Measurements from ENCODE around the gene MICALL2.

GRCh38 chr7:1426474-1426873 lies 32.8 kb downstream of the MICALL2 start:
- TF ChIP-seq CTCF (IDR thresholded peaks at IDR 0.05) (no peak), POLR2A (IDR thresholded peaks at IDR 0.05) (no peak)
